Aorta (tissue), 5 donors: ENCODE measurements around the gene INPP4A. TPM values are rescaled to one million over a fixed set of nuclear protein-coding genes. Genes with fewer than 3 reads are reported as not detected.

Source experiments
- ATAC-seq: fragments of 200-7000 bp; cut with Tn5 transposase; one replicate; pipeline ENCODE4 v1.9.1; 2022; ENCODE audit warnings: moderate library complexity; ENCODE audit not compliant: low FRiP score
- DNase-seq, 2 donors: peaks; one replicate each; pipeline ENCODE4 v3.0.0-alpha.2; 2020
- H3K27ac ChIP-seq, 2 donors: one replicate each; pipeline ENCODE4 v1.5.1; 2013; ENCODE audit warnings: low read length in 2 of 2, mild to moderate bottlenecking in 2 of 2, moderate library complexity in 2 of 2, control low read depth in 1 of 2, inconsistent platforms in 1 of 2, low read depth in 1 of 2
- H3K27me3 ChIP-seq, 2 donors: one replicate each; pipeline ENCODE4 v1.6.1; 2013; ENCODE audit warnings: control low read depth in 1 of 2, low read length in 1 of 2, mild to moderate bottlenecking in 1 of 2, moderate library complexity in 1 of 2; ENCODE audit not compliant: insufficient read depth in 2 of 2, control insufficient read depth in 1 of 2
- H3K36me3 ChIP-seq, 2 donors: one replicate each; pipeline ENCODE4 v1.6.1; 2013; ENCODE audit warnings: control low read depth in 1 of 2, low read length in 1 of 2, mild to moderate bottlenecking in 1 of 2; ENCODE audit not compliant: insufficient read depth in 2 of 2, control insufficient read depth in 1 of 2
- H3K4me1 ChIP-seq, 2 donors: one replicate each; pipeline ENCODE4 v1.6.1; 2013; ENCODE audit warnings: low read length in 2 of 2, control low read depth in 1 of 2, mild to moderate bottlenecking in 1 of 2, moderate library complexity in 1 of 2; ENCODE audit not compliant: insufficient read depth in 2 of 2, control insufficient read depth in 1 of 2
- H3K4me3 ChIP-seq, 2 donors: one replicate each; pipeline ENCODE4 v1.5.1; 2013; ENCODE audit warnings: low read length in 2 of 2, control low read depth in 1 of 2, mild to moderate bottlenecking in 1 of 2
- H3K9me3 ChIP-seq: one replicate; pipeline ENCODE4 v1.6.1; 2013; ENCODE audit warnings: mild to moderate bottlenecking, low read length; ENCODE audit not compliant: control insufficient read depth
- WGBS, 2 donors: extraction: QIAGEN DNeasy Blood & Tissue Kit; methylation state at CpG; one replicate each; pipeline ENCODE4 v1.1.7; 2013; 5-methylcytosine and 5-hydroxymethylcytosine counted together
- intact Hi-C, 2 donors: fragments of 100-400 bp; cut with DNase I; formaldehyde crosslinking; loops; one replicate each; pipeline versions ENCODE4 v1.14.2 to v1.15.0; 2022
- polyA plus RNA-seq, 2 donors: library from polyadenylated mRNA; stranded (reverse); fragments of 200-250 nt; gene quantifications; one replicate each; pipeline ENCODE4 v1.2.3, GENCODE V29; 2013
- total RNA-seq, 2 donors: library from RNA; stranded (reverse); fragmentation: NEBNext Ultra II Directional; extraction: Animal tissue kit (Norgen Biotek cat#: 25700); gene quantifications; one replicate each; pipeline ENCODE4 v1.2.1, GENCODE V29; 2021
- donor health status: healthy with polysubstance abuse.
- donor health status: Bipolar disorder and iron deficiency.
- donor health status: DM: no; HTN: no; CAD: no.
- donor health status: DM: no; HTN: no; CAD: no.
- donor health status: DM: yes; HTN: yes; CAD: no.

The INPP4A gene
- total and polyA plus RNA-seq, 4 donors: 2.9 to 43.4 (median 21.4) TPM

DNA sequence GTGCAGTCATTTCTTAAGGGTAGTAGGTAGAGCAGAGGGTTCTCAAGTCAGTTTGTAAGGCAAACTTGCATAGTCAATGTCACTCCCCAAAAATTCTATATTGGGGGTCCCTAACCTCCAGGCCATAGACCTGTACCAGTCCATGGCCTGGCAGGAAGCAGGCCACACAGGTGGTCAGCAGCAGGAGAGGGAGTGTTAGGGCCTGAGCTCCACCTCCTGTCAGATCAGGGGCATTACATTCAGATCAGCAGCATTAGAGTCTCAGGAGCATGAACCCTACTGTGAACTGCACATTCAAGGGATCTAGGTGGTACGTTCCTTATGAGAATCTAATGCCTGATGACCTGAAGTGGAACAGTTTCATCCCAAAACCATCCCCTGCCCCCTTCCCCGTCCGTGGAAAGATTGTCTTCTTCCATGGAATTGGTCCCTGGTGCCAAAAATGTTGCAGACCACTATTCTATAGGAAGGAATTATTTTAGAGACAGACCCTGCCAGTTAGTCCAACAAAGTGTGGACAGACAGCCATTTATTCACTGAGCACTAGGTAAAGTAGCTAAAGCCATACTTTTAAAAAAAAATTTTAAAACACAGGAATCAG, 157.0 kb downstream of the INPP4A start:
- Histone ChIP-seq H3K4me3 (no peak overlapping the region), H3K27me3 (no peaks in the 10 kb centered on the region), H3K36me3 (peaks cover 0 to 4% of the 10 kb centered on the region in 2 donors), H3K27ac (no peak overlapping the region), H3K4me1 (no peaks in the 10 kb centered on the region), H3K9me3 (no peaks in the 10 kb centered on the region)
- intact Hi-C loops: no loop called here
- WGBS, 2 donors: 62 to 74% methylated on average over 3 of the region's 3 CpGs
- no peak for ATAC-seq
- no peak for DNase-seq

GRCh38 chr2:98604547-98604946, 159.9 kb downstream of the INPP4A start:
- peaks cover 0 to 4% of the 10 kb centered on the region in 2 donors for H3K36me3 ChIP-seq
- ATAC-seq (no peak), DNase-seq (no peak)
- intact Hi-C loops: no loop called here
- no peaks in the 10 kb centered on the region for H3K27me3 ChIP-seq
- no peak overlapping the region for H3K27ac ChIP-seq
- no peaks in the 10 kb centered on the region for H3K9me3 ChIP-seq
- H3K4me1 ChIP-seq: peaks cover 0 to 6% of the 10 kb centered on the region in 2 donors
- WGBS, 2 donors: 74 to 82% methylated on average over 2 of the region's 2 CpGs
- no peak overlapping the region for H3K4me3 ChIP-seq

- intact Hi-C loops: no loop called here
- WGBS, 2 donors: 72 to 75% methylated on average over 3 of the region's 3 CpGs
- no peak for DNase-seq
Measured at GRCh38 chr2:98605076-98605475, 160.4 kb downstream of the INPP4A start.

GRCh38 chr2:98606431-98606830, 161.8 kb downstream of the INPP4A start:
- 84 to 87% methylated on average over 7 of the region's 7 CpGs for WGBS, 2 donors
- DNase-seq (no peak), ATAC-seq (no peak)
- intact Hi-C loops: no loop called here
- peaks cover 0 to 17% of the 10 kb centered on the region in 2 donors for H3K4me1 ChIP-seq
- H3K27ac ChIP-seq: no peak overlapping the region
- no peaks in the 10 kb centered on the region for H3K27me3 ChIP-seq
- peaks cover 0 to 4% of the 10 kb centered on the region in 2 donors for H3K36me3 ChIP-seq
- H3K4me3 ChIP-seq: no peak overlapping the region
- no peaks in the 10 kb centered on the region for H3K9me3 ChIP-seq

More at GRCh38 chr2:98605076-98605475, 160.4 kb downstream of the INPP4A start:
- no peak for ATAC-seq
- Histone ChIP-seq H3K36me3 (peaks cover 0 to 4% of the 10 kb centered on the region in 2 donors), H3K4me3 (no peak overlapping the region), H3K4me1 (peaks cover 0 to 11% of the 10 kb centered on the region in 2 donors), H3K9me3 (no peaks in the 10 kb centered on the region), H3K27ac (no peak overlapping the region), H3K27me3 (no peaks in the 10 kb centered on the region)

- Histone ChIP-seq H3K36me3 (peaks cover 0 to 2% of the 10 kb centered on the region in 2 donors), H3K27ac (no peak overlapping the region)
- 67 to 71% methylated on average over 6 of the region's 6 CpGs for WGBS, 2 donors
Measured at GRCh38 chr2:98607104-98607503, 162.4 kb downstream of the INPP4A start.

DNA sequence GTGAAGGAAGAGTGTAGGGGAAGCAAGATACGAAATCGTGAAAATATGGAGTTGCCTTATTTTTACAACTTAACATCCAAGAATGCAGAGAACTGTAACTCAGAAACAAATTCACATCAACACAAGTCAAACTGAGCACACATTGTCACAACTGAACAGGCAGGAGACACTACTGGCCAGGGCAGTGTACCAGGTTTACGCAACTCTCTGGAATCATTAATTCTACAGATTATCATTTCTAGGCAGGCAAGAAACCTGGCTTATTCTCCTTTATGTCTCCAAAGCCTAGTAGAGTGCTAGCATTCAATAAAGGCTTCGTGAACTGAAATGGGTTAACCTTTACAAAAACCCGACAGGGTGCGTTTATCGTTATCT, 163.1 kb downstream of the INPP4A start:
- WGBS, 2 donors: 5% methylated on average over 7 of the region's 7 CpGs
- ATAC-seq: peak; percentile 39
- peak overlapping the region; percentile 6 to 12 for H3K27ac ChIP-seq

More at GRCh38 chr2:98607104-98607503, 162.4 kb downstream of the INPP4A start:
- no peak for ATAC-seq
- DNase-seq: no peak
- Histone ChIP-seq H3K4me3 (peak overlapping the region in 1 of 2 donors; percentile 84), H3K9me3 (no peaks in the 10 kb centered on the region), H3K4me1 (peaks cover 0 to 17% of the 10 kb centered on the region in 2 donors), H3K27me3 (no peaks in the 10 kb centered on the region)
- intact Hi-C loops: no loop called here

DNA sequence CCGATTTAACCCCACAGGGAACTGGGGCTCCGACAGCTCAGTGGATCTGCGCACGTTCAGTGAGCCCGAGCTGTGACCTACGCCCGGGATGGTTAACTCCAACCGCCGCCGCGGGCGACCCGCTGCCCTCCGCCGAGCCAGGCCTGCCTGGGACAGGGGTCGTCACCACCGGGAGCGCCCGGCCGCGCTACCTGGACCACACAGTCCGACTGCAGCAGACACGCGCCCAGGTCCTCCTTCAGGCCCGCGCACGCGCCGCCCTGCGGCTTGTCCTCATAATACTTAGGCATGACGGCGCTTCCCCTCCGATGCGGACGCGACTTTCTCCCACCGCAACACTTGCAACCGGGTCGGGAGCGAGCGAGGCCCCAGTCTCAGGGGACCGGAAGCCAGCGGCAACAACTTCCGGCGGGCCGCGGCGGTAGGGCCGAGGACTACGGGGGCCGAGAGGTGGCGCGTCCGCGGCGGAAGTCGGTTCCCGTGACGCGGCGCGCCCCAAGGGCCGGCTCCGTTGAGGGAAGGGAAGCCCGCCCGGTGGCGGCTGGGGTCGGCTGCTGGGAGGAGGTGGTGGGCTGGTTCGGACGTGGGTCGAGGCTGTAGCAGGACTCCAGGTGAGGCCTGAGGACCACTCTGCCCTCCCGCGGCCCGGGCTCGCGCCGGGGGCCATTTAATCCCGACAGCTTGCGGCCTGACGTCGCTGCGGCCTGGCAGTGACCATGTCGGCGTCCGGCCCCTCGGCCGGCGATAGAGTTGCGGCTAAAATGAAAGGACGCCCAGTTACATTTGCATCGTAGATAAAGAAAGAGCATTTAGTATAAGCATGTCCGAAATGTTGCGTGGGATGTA, 163.7 kb downstream of the INPP4A start, which contains the start of the genes COA5 and UNC50:
TSS of gene COA5 (minus strand) at position 397 of the 846 bp plus-strand sequence. CDS start at position 290, 107 bp downstream.
TSS of gene UNC50 (plus strand) at position 474 of the 846 bp plus-strand sequence. CDS start 1,171 bp downstream, outside the sequence.
- H3K4me1 ChIP-seq: peaks cover 0 to 17% of the 10 kb centered on the region in 2 donors
- ATAC-seq (peak; percentile 99), DNase-seq (peak; percentile 96 to 97)
- H3K36me3 ChIP-seq: peaks cover 0 to under 1% of the 10 kb centered on the region in 2 donors
- no peaks in the 10 kb centered on the region for H3K9me3 ChIP-seq
- H3K4me3 ChIP-seq: peak within 1 kb of the TSS; percentile 84 to 98
- H3K27me3 ChIP-seq: no peaks in the 10 kb centered on the region
- WGBS, 2 donors: 0% methylated on average over 91 to 93 of the region's 93 CpGs
- H3K27ac ChIP-seq: peak within 1 kb of the TSS; percentile 73 to 98
- intact Hi-C loops: no loop called here

More for the DNA sequence above, 163.1 kb downstream of the INPP4A start:
- H3K27me3 ChIP-seq: no peaks in the 10 kb centered on the region
- intact Hi-C loops: no loop called here
- no peak for DNase-seq
- no peaks in the 10 kb centered on the region for H3K9me3 ChIP-seq
- H3K36me3 ChIP-seq: peaks cover 0 to 2% of the 10 kb centered on the region in 2 donors
- peak overlapping the region; percentile 84 to 98 for H3K4me3 ChIP-seq
- peaks cover 0 to 17% of the 10 kb centered on the region in 2 donors for H3K4me1 ChIP-seq

DNA sequence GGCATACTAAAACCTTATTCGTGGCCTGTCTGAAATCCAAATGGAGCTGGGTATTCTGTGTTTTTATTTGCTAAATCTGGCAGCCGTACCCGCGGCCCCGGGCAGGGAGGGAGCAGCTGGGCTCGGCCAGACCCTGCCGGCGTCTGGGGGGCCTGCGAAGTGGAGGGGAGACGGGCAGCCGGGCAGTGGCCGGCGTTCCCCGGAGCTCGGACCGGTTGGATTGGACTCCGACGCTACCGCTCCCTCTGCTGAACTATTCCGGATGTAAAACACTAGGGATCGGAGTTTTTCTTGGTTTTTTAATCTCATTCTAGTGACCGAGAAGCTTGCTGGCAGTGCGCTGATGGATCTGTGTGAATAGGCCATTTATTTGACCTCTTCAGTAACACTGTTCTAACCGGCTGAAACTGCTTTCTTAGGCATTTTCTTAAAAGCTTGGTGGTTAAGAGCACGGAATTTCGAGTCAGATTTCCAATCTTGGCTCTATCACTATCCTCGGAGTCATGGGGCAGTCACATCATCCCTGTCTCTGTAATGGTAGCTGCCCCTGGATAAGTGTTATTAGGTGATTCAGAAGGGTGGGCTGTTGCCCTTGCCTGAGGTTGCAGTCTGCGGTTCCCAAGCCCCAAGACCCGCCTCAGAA, 164.4 kb downstream of the INPP4A start:
- 1% methylated on average over 29 of the region's 29 CpGs for WGBS, 2 donors
- H3K9me3 ChIP-seq: no peaks in the 10 kb centered on the region
- peak overlapping the region; percentile 73 to 98 for H3K27ac ChIP-seq
- peaks cover 0 to 17% of the 10 kb centered on the region in 2 donors for H3K4me1 ChIP-seq
- H3K4me3 ChIP-seq: peak overlapping the region; percentile 51 to 84
- peak; percentile 64 for ATAC-seq
- intact Hi-C loops: no loop called here
- DNase-seq: no peak
- no peaks in the 10 kb centered on the region for H3K27me3 ChIP-seq
- peaks cover 0 to 4% of the 10 kb centered on the region in 2 donors for H3K36me3 ChIP-seq
